Stimulated activated CD4-positive, alpha-beta T cell treated with anti-CD3 and anti-CD28 coated beads, Interleukin-1b, Interleukin-23, amount 100 ng/mL, for 4 hours (primary cell): ENCODE results near the gene KCNQ1.

Experiments used
- DNase-seq, 2 donors: peaks; one replicate each; pipeline ENCODE4 v3.0.0-alpha.2; 2020; ENCODE audit warnings: low read depth in 2 of 2

The KCNQ1 gene

DNA sequence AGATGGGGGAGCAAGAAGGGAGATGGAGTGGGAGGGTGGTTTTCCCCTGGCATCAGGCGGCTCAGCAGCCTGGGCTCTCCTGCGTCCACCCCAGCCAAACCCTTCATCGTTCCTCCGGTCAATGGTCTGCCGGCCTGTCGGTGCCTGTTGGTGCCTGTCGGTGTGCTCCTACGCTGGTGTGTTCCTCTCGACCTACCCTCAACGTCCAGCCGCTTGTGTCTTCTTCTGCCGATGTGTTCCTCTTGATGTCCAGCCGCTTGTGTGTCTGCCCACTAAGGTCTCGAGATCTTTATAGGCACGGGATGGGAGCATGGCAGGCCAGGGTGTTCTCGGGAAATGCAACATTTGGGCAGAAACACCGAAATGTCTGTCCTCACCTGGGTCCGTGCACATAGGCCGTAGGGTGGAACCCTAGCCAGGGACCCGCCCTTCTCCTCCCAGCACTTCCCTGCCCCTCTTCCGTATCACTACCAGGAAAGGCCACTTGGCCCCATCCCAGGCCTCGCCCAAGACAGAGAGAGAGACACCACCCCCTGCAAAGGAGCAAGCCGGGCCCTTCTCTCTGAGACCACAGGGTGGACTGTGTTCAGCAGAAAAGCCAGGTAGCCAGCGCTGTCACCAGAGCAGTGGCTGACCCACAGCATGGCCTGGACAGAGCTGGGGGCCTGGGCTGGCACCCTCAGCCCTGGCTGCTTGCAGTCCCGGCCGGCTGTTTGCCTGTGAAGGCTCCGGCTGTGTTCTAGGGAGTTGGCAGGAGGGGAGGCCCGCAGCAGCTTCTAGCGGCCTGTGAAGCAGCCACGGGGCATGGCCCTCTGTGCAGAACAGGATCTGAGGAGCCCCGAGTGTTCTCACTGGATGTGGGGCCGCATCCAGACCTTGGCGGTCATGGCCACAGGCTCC lies 316.6 kb downstream of the KCNQ1 start:
- DNase-seq, result no peak

GRCh38 chr11:2762031-2762380 lies 317.2 kb downstream of the KCNQ1 start:
- DNase-seq, result no peak

DNA sequence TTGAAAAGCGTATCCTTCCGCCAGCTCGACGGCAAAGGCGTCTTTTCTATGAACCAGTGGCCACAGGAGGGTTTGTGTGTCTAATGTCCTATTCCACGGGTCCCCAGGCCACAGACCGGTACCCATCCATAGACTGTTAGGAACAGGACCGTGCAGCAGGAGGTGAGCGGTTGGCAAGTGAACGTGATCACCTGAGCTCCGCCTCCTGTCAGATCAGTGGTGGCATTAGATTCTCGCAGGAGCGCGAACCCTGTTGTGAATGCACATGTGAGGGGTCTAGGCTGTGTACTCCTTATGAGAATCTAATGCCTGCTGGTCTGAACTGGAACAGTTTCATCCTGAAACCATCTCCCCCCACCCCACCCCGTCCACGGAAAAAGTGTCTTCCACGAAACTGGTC lies 317.6 kb downstream of the KCNQ1 start:
- DNase-seq, result no peak

- DNase-seq, result no peak
These were observed 319.2 kb downstream of the KCNQ1 start for GRCh38 chr11:2763984-2764383.

- no peak for DNase-seq
These were observed 320.7 kb downstream of the KCNQ1 start for GRCh38 chr11:2765491-2765890.

GRCh38 chr11:2766166-2766565 lies 321.4 kb downstream of the KCNQ1 start:
- DNase-seq, result no peak

DNA sequence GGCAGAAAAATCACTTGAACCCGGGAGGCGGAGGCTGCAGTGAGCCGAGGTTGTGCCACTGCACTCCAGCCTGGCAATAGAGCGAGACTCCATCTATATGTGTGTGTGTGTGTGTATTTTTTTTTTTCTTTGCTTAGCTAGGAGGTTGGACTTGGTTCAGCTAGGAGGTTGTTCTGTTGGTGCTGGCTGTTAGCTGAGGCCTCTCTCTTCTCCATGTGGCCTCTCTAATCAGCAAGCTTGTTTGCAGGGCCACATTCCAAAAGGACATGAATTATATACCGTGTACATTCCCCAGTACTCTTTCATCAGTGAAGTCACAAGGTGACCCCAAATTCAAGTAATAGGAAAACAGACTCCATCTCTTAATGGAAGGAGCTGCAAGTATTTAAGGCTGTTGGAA lies 322.3 kb downstream of the KCNQ1 start:
- no peak for DNase-seq

- DNase-seq, result no peak
These were observed 323.0 kb downstream of the KCNQ1 start for GRCh38 chr11:2767801-2768200.

DNA sequence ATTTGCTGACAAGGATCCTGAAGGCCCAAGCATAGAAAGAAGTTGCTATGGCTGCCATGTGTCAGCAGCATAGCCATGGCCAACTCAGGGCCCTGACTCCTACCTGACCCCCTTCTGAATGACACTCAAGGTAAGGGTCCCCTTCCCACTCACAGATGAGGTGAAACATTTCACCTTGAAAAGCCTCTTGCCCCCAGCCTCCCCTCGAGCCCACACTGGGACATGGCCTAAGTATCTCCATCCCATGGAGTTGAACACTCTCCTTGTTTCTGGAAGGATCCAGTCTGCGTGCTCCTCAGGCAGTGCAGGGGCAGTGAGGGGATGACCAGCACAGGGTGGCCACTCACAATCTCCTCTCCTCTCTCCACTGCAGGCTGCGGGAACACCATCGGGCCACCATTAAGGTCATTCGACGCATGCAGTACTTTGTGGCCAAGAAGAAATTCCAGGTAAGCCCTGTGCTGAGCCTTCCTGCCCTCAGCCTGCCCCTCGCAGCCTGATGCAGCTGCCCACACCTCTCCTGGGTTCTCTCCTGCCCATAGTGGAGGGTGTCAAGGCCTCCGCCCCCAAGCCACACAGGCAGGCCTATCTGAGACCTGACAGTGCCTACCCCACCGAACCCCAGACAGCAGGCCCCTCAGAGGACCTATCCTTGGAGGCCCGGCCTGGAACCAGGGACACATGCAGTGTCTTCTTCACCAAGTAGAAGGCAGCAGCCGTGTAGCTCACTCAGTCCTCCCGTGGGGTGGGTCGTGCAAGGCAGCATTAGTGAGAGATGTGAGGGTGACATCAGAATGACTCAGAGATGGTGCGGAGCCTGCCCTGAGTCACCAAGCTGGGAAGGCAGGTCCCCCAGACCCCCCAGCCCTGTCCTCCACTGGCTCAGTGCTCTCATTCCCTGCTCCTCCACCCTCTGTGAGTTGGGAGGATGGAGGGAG lies 323.9 kb downstream of the KCNQ1 start:
- no peak for DNase-seq

DNA sequence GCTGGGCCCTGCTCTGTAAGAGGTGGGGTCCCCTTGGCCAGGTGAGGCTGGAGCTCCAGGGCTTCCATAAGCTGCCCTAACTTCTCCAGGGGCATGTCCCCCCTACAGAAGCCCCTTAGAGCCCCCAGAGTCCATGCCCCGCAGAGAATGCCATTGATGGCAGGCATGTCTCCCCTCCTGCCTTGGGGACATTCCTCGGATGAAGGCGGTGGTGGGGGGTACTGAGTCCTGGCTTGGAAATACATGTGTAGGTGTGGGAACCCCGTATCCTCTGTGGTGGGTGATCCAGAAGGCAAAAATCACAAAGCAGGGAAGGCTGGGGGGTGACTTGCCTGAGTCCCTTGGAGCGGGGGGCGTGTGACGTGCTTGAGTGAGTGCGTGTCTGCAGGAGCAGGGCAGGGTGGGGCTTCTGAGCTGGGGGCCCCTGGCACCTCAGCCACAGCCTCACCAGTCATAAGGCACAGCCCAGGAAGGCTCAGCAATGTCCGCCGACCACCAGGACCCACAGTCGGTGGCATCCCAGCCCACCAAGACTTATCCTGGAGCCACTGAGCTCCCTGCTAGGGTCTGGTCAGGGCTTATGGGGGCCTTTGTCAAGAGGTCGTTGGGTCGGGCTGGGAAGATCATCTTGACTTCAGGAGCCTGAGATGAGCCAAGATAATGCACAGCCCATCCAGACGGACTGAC lies 324.7 kb downstream of the KCNQ1 start:
- no peak for DNase-seq

DNA sequence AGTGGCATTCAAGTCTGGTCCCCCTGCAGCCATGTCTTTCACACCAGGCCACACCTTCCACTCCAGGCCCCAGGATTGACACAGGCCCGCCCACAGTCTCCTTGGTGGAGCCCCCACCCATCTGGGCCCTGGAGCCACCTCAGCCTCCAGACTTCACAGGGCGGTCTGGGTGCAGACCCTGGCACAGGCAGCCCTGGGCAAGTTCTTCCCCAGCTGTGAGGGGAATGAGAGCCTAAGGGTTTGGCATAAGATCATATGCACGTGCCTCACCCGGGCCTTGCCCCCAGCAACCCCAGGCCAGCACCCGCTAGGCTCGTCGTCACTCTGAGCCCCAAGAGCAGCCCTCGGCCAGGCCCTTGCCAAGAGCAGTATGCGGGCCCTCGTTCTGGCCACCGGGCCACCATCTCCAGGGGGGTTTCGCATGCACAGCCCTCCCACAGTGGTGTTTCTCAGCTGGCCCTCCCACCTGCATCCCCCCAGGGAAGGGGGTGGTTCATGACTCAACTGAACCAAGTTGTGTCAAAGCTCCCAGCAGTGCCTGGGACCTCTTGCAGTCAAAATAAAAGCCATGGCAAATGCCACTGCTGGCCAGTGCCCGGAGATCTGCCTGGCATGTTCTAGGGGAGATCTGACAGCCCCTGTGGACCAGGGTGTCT lies 325.4 kb downstream of the KCNQ1 start:
- DNase-seq, result no peak

DNA sequence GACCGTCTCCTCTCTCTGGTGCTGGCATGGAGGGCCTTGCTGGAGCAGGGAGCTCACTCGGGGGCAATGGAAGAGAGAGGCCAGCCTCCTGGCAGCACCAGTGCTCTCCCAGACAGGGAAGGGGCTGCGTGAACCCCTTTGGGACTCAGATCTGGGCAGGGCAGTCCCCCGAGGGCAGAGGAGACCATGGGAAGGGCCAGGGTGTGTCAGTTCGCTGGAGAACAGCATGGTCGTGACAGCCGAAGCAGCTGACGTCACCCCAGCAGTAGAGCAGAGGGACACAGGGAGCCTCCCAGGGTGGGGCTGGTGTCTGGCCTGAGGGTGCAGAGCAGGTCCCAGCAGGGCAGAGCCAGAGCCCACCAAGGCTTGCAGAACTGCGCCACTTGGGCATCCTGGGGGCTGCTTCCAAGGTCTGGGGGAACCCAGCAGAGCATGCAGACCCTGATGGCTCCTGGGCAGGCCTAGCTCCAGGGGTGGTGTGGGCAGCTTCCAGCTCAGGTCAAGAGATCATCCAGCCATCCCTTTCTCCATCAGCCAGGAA lies 326.0 kb downstream of the KCNQ1 start:
- no peak for DNase-seq

- DNase-seq, result no peak
These were observed 327.1 kb downstream of the KCNQ1 start for GRCh38 chr11:2771758-2772466.

DNA sequence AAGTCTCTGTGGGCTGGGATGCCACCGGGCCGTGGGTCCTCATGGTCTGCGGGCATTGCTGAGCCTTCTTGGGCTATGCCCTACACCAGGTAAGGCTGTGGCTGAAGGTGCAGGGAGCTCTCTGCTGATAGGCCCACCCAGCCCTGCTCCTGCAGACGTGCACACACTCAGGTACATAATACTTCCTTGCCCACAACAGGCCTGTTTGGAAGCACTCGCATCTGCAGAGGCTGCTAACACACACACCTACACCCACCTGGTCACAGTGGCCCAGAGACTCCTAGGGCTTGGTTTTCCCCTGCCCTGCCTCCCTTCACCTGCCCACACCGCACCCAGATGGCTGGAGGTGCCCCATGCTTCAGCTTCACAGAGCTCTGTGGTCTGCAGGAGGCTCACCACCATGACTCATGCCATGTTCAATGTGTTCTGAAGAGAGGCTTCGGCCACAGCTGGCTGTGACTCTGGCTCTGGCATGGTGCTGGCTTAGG lies 327.8 kb downstream of the KCNQ1 start:
- DNase-seq, result no peak

GRCh38 chr11:2774173-2775082 lies 329.6 kb downstream of the KCNQ1 start:
- no peak for DNase-seq

DNA sequence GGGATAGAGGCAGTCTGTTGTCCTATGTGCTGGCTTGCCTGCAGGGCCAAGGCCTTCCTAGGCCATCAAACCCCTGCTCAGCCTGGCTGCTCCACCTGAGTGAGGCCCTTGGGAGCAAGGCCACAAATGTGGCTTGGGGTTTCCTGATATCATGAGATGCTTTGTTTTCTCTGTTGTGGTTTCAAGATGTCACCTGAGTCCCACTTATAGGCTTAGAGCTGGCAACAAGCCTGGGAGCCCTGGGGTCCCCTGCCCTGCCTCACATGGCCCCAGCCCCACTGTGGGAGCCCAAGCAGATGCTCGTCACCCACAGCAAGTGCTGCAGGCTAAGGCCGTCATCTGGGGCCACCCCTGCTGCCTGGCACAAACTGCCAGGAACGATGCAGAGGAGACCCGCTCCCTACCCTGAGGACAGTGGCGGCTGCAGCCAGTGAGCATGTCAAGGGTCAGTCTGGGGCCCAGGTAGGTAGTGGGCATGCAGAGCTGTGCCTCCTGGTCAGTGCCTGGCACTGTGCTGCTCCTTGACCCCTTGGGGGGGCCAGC lies 330.3 kb downstream of the KCNQ1 start:
- no peak for DNase-seq

- DNase-seq, result no peak
These were observed 331.0 kb downstream of the KCNQ1 start for GRCh38 chr11:2775626-2776350.

GRCh38 chr11:2776351-2777061 lies 331.7 kb downstream of the KCNQ1 start:
- DNase-seq, result no peak
